NCI-H748 (cell line): ENCODE results near the gene PEPD.

Experiments used
- DNase-seq: peaks from one replicate; lab custom pipeline; 2025; ENCODE audit not compliant: unreplicated experiment; lab: John Stamatoyannopoulos, UW

The PEPD gene

DNA sequence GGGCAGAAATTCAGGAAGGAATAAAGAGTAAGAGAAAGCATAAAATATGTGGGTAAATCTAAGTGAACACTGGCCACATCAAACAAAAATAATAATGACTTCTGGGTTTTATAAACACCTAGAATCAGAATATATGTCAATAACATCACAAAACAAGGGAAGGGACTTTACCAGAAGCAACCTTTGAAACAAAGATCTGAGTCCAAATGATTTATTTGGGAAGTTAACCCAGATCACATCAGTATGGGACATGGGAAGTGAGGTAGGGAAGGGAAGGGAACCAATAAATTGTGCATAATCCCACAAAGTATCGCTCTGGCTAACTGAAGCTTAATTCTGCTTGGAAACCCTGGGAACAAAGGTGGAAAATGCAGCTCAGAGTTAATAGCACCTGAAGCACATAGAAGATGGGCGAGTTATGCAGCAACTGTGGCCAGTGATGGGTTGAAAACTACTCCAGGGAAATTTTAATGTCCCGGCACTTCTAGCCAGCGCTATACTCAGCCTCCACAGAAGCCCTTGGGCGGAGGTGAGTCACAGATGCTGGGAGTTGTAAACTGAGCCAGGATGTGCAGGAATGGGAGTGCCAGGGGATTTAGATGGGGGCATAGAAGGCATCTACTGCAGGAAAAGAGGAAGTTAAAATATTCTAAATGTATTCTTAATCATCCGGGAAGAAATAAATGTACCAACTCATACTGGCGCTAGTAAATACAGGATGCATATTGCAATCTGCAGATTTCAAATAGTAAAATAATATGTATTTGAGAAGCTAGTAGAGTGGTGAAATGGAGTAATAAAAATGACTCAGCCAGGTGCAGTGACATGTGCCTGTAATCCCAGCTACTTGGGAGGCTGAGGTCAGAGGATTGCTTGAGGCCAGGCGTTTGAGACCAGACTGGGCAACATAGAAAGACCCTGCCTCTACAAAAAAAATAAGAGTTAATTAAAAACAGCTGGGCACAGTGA is 182.3 kb downstream of the PEPD start:
- DNase-seq, result no peak
